ENCODE measurements around the gene APOO. TPM values are rescaled to one million over a fixed set of nuclear protein-coding genes. Genes with fewer than 3 reads are reported as not detected.

APOO gene
- total and polyA plus RNA-seq, 2 of the 13 experiments (the other 11 are each of a cell fraction or from before 2014, with no cell fraction given): 9.7 to 22.1 TPM

- TF ChIP-seq ZBTB43 (CRISPR knock-in tag; conservative IDR thresholded peaks at IDR 0.05): no peak
- TF ChIP-seq CEBPB (IDR thresholded peaks at IDR 0.05; ENCODE audit: borderline replicate concordance, low read depth, low read length): 0 out of 2 replicates have a peak, but pooled peaks have one; percentile 5
- no peak for TF ChIP-seq NPAS2 (CRISPR knock-in tag; IDR thresholded peaks at IDR 0.05; ENCODE audit: borderline replicate concordance)
- no peak for TF ChIP-seq TFE3 (CRISPR knock-in tag; IDR thresholded peaks at IDR 0.05)
- TF ChIP-seq CREBL2 (CRISPR knock-in tag; IDR thresholded peaks at IDR 0.05; ENCODE audit: borderline replicate concordance): no peak
- no peak for TF ChIP-seq ESRRA (CRISPR knock-in tag; IDR thresholded peaks at IDR 0.05; ENCODE audit: low read depth)
- TF ChIP-seq KDM4B (CRISPR knock-in tag; IDR thresholded peaks at IDR 0.05): no peak
- no peak for TF ChIP-seq ZNF460 (CRISPR knock-in tag; IDR thresholded peaks at IDR 0.05; ENCODE audit: borderline replicate concordance)
- TF ChIP-seq ZNF333 (CRISPR knock-in tag; IDR thresholded peaks at IDR 0.05; ENCODE audit: borderline replicate concordance): no peak
- TF ChIP-seq ZNF407 (CRISPR knock-in tag; IDR thresholded peaks at IDR 0.05; ENCODE audit: not compliant biosample characterization): no peak
- TF ChIP-seq ZNF383 (CRISPR knock-in tag; IDR thresholded peaks at IDR 0.05; ENCODE audit: borderline replicate concordance): no peak
- TF ChIP-seq ZFX (CRISPR knock-in tag; IDR thresholded peaks at IDR 0.05; ENCODE audit: low read depth): no peak
- TF ChIP-seq HNRNPK (IDR thresholded peaks at IDR 0.05; ENCODE audit: low read depth, low read length, poor library complexity, severe bottlenecking): peak; percentile 17
- no peak for TF ChIP-seq ZFP41 (CRISPR knock-in tag; IDR thresholded peaks at IDR 0.05; ENCODE audit: borderline replicate concordance)
- no peak for TF ChIP-seq ZFP91 (CRISPR knock-in tag; IDR thresholded peaks at IDR 0.05; ENCODE audit: borderline replicate concordance)
- peak; percentile 54 to 69 for TF ChIP-seq MAFK (conservative IDR thresholded peaks at IDR 0.05 in 1 of 2, IDR thresholded peaks at IDR 0.05 in 1 of 2; ENCODE audit: low read length in 2 of 2)
These were observed 62.4 kb downstream of the APOO start (continued) for GRCh38 chrX:23845351-23845817.
